Coronary artery (tissue), 2 donors: Measurements from ENCODE around the gene KCNJ11.

ENCODE experiments used
- DNase-seq: peaks from one replicate; pipeline ENCODE4 v3.0.0-alpha.2; 2017; ENCODE audit warnings: low spot score
- H3K27ac ChIP-seq, 2 donors: fragments of 200-600 bp; sonication (generic); one replicate each; pipeline ENCODE4 v1.5.1; 2016 to 2019
- H3K4me3 ChIP-seq: fragments of 200-600 bp; sonication (generic); 2 replicates; pipeline ENCODE4 v1.5.1; 2016; ENCODE audit warnings: mild to moderate bottlenecking, moderate library complexity
- TF ChIP-seq, protein P1 (sequence below): fragments of 200-600 bp; sonication (generic); IDR thresholded peaks from one replicate; pipeline ENCODE4 v1.5.1; 2019; ENCODE audit warnings: antibody characterized with exemption

The KCNJ11 gene

DNA sequence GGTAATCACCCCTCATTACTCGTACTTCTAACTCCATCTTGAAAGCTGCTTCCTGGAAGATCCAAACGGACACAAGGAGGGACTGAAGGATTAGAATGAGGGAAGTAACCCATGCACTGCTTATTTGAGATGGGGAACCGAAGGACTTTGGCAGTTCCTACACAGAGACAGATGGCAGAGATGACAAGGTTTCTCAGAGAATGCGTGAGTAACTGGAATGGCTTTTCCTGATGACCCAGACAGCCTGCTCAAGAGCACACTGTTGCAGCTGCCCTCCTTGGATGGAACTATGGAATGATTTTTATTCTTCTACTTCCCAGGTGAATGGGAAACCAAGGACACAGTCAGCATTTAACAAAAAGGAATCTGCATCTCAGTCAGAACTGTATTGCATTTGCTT, 7.3 kb downstream of the KCNJ11 start:
- TF ChIP-seq, protein P1, sequence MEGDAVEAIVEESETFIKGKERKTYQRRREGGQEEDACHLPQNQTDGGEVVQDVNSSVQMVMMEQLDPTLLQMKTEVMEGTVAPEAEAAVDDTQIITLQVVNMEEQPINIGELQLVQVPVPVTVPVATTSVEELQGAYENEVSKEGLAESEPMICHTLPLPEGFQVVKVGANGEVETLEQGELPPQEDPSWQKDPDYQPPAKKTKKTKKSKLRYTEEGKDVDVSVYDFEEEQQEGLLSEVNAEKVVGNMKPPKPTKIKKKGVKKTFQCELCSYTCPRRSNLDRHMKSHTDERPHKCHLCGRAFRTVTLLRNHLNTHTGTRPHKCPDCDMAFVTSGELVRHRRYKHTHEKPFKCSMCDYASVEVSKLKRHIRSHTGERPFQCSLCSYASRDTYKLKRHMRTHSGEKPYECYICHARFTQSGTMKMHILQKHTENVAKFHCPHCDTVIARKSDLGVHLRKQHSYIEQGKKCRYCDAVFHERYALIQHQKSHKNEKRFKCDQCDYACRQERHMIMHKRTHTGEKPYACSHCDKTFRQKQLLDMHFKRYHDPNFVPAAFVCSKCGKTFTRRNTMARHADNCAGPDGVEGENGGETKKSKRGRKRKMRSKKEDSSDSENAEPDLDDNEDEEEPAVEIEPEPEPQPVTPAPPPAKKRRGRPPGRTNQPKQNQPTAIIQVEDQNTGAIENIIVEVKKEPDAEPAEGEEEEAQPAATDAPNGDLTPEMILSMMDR, result no peak
- H3K4me3 ChIP-seq, result no peak overlapping the region
- DNase-seq, result no peak
- H3K27ac ChIP-seq, result no peak overlapping the region

DNA sequence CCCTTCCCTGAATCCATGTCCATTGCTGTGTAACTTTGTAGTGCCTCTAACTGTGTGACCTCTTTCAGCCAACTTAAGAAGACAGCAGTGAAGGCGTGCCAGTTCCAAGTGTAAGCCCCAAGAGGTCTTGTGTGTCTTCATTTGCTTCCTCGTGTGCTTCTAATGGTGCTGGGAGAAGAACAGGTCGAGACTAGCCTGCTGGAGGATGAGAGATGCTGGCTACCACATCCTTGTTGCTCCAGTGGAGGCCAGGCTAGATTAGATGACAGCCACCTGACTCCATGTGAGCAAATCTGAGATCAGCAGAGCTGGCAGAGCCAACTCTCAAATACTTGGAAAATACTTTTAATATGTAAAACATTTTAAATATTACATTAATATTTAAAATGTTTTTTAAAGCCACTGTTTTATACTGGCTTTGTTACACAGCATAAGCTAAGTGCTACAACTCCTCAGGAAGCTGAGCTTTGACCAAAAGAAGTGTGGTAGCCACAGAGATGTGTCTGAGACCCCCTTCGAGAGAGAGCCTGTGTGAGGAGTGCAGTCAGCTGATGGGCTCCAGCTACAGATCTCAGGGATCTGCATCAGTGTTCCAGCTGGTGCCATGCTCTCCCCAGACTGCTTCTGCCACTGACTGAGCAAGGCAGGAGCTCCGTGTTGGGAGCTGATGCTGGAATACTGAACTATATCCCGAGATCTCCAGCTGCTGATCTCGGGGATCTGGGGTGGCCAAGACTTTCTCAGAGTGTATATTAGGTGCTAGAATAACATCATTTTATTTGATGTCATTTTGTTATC, 8.9 kb downstream of the KCNJ11 start:
- no peak overlapping the region for H3K4me3 ChIP-seq
- H3K27ac ChIP-seq, result no peak overlapping the region
- DNase-seq, result peak; percentile 33
- TF ChIP-seq, protein P1, result no peak

DNA sequence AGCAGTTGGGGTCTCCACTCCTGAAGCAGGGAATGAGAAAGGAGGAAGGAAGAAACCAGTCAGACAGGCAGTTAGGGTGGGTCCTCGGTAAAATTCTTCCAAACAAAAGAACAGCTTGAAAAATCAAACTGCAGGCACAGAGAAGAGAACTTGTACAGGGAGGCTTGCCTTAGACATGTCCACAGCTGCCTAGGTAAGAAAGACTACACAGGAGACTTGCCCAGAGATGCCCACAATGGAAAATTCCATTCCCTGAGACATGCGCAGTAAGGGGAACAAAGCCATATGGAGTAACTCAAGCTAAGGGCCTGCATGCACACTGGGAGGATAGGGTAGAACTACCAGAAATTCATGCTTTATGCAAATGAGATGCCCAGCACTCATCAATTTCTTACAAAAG, 9.8 kb downstream of the KCNJ11 start:
- no peak for DNase-seq
- no peak overlapping the region for H3K27ac ChIP-seq
- TF ChIP-seq, protein P1, result no peak
- no peak overlapping the region for H3K4me3 ChIP-seq

DNA sequence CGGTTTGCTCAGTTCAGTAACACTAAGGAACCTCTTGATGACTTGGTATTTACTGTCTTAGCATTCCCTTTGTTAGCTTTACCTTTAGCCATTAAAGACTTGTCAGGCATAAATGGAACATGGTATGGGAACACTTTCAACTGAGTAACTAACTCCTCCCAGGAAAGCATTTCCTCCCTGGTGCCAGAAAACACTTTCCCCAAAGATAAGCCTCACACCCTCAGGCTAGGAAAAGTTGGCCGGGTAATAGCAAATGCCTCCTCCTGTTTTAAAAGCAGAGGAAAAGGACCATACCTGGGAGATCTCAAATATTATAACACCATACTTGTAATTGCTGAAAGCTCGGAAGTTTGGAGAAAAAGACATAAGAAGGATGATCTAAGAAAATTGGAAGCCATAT, 12.0 kb downstream of the KCNJ11 start:
- no peak for DNase-seq
- no peak overlapping the region for H3K27ac ChIP-seq
- TF ChIP-seq, protein P1, result no peak
- no peak overlapping the region for H3K4me3 ChIP-seq

DNA sequence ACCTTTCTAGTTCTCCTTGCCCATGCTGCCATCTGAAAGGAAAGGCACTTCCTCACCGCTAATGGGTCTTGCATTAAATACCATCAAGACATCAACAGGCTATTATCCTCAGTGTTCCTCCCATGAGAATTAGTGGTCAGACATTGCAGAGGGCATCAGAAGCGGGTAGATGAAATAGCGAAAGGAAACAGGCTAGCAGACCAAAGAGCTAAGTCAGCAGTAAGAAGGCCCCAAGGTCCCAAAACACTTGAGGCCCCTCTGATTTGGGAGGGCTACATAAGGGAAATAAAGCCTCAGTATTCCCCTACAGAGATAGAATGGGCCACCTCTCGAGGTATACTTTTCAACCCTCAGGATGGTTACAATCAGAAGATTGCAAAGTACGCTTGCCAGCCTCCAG, 12.9 kb downstream of the KCNJ11 start:
- TF ChIP-seq, protein P1, result no peak
- H3K27ac ChIP-seq, result no peak overlapping the region
- no peak for DNase-seq
- H3K4me3 ChIP-seq, result no peak overlapping the region

DNA sequence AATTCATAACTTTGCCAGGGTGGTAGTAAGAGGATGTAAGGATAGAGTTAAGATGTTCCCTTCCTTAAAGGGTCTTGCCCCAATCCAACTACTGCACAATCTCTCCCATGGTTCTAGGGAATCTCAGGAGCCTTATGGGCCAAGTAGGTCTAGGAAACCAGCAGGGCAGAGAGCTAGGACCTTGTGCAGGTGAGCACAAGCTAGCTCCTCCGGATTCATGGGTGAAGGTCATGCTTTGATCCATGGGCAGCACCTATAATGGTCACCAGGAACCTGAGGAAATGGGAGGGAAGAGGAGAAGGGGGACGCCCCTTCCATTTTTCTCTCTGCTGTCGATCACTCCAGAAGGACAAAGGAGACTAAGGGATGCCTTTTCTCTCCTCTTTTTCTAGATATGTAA, 16.8 kb downstream of the KCNJ11 start:
- no peak for DNase-seq
- no peak overlapping the region for H3K4me3 ChIP-seq
- no peak overlapping the region for H3K27ac ChIP-seq
- TF ChIP-seq, protein P1, result no peak

DNA sequence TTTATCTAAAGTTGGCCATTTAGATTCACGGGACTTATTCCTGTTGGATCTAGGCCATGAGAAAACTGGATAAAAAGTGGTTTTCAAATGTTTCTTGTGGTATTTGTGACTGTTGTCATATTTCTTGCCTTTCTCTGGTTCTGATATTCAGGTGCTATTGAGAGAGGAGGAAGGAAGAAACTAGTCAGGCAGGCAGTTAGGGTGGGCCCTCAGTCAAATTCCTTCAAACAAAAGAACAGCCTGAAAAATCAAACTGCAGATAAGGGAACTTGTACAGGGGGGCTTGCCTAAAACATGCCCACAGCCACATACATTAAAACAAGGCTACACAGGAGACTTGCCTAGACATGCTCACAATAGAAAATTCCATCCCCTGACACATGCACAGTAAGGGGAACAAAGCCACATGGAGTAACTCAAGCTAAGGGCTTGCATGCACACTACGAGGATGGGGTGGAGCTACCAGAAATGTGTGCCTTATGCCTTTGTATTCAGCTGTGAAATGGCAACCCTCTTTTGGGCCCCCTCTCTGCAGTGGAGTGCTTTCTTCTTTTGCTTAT, 18.7 kb downstream of the KCNJ11 start:
- no peak overlapping the region for H3K4me3 ChIP-seq
- DNase-seq, result no peak
- H3K27ac ChIP-seq, result no peak overlapping the region
- TF ChIP-seq, protein P1, result no peak
